Measurements from ENCODE around the gene C19orf44.

- TF ChIP-seq, protein P1, sequence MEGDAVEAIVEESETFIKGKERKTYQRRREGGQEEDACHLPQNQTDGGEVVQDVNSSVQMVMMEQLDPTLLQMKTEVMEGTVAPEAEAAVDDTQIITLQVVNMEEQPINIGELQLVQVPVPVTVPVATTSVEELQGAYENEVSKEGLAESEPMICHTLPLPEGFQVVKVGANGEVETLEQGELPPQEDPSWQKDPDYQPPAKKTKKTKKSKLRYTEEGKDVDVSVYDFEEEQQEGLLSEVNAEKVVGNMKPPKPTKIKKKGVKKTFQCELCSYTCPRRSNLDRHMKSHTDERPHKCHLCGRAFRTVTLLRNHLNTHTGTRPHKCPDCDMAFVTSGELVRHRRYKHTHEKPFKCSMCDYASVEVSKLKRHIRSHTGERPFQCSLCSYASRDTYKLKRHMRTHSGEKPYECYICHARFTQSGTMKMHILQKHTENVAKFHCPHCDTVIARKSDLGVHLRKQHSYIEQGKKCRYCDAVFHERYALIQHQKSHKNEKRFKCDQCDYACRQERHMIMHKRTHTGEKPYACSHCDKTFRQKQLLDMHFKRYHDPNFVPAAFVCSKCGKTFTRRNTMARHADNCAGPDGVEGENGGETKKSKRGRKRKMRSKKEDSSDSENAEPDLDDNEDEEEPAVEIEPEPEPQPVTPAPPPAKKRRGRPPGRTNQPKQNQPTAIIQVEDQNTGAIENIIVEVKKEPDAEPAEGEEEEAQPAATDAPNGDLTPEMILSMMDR (IDR thresholded peaks at IDR 0.05) = no peak
- TF ChIP-seq EZH2phosphoT487 (IDR thresholded peaks at IDR 0.05) (no peak), EZH2 (IDR thresholded peaks at IDR 0.05) (no peak)
Observed at GRCh38 chr19:16482745-16483144, 13.4 kb upstream of the C19orf44 start.
